GM19240 (cell line): ENCODE measurements around the gene IER3IP1.
"Not testable (repeated sequence)": the region's sequence is repeated elsewhere in the genome, so short reads cannot be mapped to it uniquely, and the experiment has no call there.

Experiments used
- DNase-seq: peaks from one replicate; pipeline ENCODE4 v3.0.0; 2011; ENCODE audit warnings: low spot score; ENCODE audit not compliant: insufficient read length

Gene IER3IP1

GRCh38 chr18:47160256-47160655 is 15.9 kb downstream of the IER3IP1 start:
- no peak for DNase-seq

GRCh38 chr18:47158404-47158803 is 17.8 kb downstream of the IER3IP1 start:
- not testable (repeated sequence) for DNase-seq

- DNase-seq = no peak
Measured at GRCh38 chr18:47151439-47151838, 24.7 kb downstream of the IER3IP1 start.

- no peak for DNase-seq
Measured at GRCh38 chr18:47150824-47151366, 25.3 kb downstream of the IER3IP1 start.

GRCh38 chr18:47150029-47150823 is 25.9 kb downstream of the IER3IP1 start, which contains the start of gene HDHD2:
Gene HDHD2, minus strand, starts transcription at chr18:47150500. Its CDS starts 14,061 bp downstream, at chr18:47136439.
- peak; percentile 35 for DNase-seq

GRCh38 chr18:47149457-47150028 is 26.6 kb downstream of the IER3IP1 start:
- DNase-seq = no peak

- no peak for DNase-seq
Measured at GRCh38 chr18:47146206-47146605, 30.0 kb downstream of the IER3IP1 start.

- no peak for DNase-seq
Measured at GRCh38 chr18:47143899-47144485, 32.2 kb downstream of the IER3IP1 start.

GRCh38 chr18:47143153-47143552 is 33.0 kb downstream of the IER3IP1 start:
- DNase-seq = no peak

- no peak for DNase-seq
Measured at GRCh38 chr18:47141289-47141688, 34.9 kb downstream of the IER3IP1 start.

GRCh38 chr18:47121146-47121545 is 55.0 kb downstream of the IER3IP1 start:
- no peak for DNase-seq

- DNase-seq = no peak
Measured at GRCh38 chr18:47120428-47120827, 55.7 kb downstream of the IER3IP1 start.

- no peak for DNase-seq
Measured at GRCh38 chr18:47118981-47119380, 57.2 kb downstream of the IER3IP1 start.

- DNase-seq = no peak
Measured at GRCh38 chr18:47115205-47115604, 61.0 kb downstream of the IER3IP1 start.

GRCh38 chr18:47113796-47114540 is 62.2 kb downstream of the IER3IP1 start:
- no peak for DNase-seq

GRCh38 chr18:47110492-47111274 is 65.5 kb downstream of the IER3IP1 start:
- DNase-seq = no peak

- no peak for DNase-seq
Measured at GRCh38 chr18:47109720-47110119, 66.4 kb downstream of the IER3IP1 start.

GRCh38 chr18:47108998-47109405 is 67.2 kb downstream of the IER3IP1 start:
- DNase-seq = no peak

- no peak for DNase-seq
Measured at GRCh38 chr18:47108373-47108772, 67.8 kb downstream of the IER3IP1 start.
